ENCODE measurements around the gene COL19A1.

Gene COL19A1

DNA sequence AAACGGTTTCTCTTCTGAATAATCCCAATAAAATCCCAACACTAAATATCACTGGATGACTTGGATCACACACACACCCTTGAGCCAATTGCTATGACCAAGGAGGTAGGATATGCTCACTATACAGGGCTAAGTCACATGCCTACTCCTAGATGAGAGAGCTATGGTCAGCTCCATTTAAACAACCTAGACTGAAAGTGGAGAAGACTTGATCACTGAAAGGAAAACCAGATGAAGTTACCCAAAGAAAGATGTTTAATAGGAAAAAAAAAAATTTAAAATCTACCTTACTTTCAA is 18.9 kb upstream of the COL19A1 start:
- TF ChIP-seq CEBPB (IDR thresholded peaks at IDR 0.05) (no peak), EGR1 (IDR thresholded peaks at IDR 0.05) (no peak), CREB1 (IDR thresholded peaks at IDR 0.05; ENCODE audit: low read depth) (no peak), ZBTB7A (IDR thresholded peaks at IDR 0.05; ENCODE audit: low read depth) (no peak), TEAD4 (IDR thresholded peaks at IDR 0.05) (no peak), TAF1 (IDR thresholded peaks at IDR 0.05; ENCODE audit: low read depth) (no peak), RAD21 (IDR thresholded peaks at IDR 0.05; ENCODE audit: low read depth) (no peak), EP300 (IDR thresholded peaks at IDR 0.05; ENCODE audit: borderline replicate concordance) (no peak), FOXM1 (IDR thresholded peaks at IDR 0.05; ENCODE audit: borderline replicate concordance, low read depth) (no peak), YY1 (IDR thresholded peaks at IDR 0.05; ENCODE audit: low read depth) (no peak), TCF12 (IDR thresholded peaks at IDR 0.05; ENCODE audit: low read depth) (no peak), NFIC (IDR thresholded peaks at IDR 0.05) (no peak)
- TF ChIP-seq, protein P1, sequence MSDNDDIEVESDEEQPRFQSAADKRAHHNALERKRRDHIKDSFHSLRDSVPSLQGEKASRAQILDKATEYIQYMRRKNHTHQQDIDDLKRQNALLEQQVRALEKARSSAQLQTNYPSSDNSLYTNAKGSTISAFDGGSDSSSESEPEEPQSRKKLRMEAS (IDR thresholded peaks at IDR 0.05), result no peak
- TF ChIP-seq, protein P2, sequence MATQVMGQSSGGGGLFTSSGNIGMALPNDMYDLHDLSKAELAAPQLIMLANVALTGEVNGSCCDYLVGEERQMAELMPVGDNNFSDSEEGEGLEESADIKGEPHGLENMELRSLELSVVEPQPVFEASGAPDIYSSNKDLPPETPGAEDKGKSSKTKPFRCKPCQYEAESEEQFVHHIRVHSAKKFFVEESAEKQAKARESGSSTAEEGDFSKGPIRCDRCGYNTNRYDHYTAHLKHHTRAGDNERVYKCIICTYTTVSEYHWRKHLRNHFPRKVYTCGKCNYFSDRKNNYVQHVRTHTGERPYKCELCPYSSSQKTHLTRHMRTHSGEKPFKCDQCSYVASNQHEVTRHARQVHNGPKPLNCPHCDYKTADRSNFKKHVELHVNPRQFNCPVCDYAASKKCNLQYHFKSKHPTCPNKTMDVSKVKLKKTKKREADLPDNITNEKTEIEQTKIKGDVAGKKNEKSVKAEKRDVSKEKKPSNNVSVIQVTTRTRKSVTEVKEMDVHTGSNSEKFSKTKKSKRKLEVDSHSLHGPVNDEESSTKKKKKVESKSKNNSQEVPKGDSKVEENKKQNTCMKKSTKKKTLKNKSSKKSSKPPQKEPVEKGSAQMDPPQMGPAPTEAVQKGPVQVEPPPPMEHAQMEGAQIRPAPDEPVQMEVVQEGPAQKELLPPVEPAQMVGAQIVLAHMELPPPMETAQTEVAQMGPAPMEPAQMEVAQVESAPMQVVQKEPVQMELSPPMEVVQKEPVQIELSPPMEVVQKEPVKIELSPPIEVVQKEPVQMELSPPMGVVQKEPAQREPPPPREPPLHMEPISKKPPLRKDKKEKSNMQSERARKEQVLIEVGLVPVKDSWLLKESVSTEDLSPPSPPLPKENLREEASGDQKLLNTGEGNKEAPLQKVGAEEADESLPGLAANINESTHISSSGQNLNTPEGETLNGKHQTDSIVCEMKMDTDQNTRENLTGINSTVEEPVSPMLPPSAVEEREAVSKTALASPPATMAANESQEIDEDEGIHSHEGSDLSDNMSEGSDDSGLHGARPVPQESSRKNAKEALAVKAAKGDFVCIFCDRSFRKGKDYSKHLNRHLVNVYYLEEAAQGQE (IDR thresholded peaks at IDR 0.05; ENCODE audit: low read depth), result no peak
- TF ChIP-seq, protein P3, sequence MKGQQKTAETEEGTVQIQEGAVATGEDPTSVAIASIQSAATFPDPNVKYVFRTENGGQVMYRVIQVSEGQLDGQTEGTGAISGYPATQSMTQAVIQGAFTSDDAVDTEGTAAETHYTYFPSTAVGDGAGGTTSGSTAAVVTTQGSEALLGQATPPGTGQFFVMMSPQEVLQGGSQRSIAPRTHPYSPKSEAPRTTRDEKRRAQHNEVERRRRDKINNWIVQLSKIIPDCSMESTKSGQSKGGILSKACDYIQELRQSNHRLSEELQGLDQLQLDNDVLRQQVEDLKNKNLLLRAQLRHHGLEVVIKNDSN (IDR thresholded peaks at IDR 0.05), result no peak

DNA sequence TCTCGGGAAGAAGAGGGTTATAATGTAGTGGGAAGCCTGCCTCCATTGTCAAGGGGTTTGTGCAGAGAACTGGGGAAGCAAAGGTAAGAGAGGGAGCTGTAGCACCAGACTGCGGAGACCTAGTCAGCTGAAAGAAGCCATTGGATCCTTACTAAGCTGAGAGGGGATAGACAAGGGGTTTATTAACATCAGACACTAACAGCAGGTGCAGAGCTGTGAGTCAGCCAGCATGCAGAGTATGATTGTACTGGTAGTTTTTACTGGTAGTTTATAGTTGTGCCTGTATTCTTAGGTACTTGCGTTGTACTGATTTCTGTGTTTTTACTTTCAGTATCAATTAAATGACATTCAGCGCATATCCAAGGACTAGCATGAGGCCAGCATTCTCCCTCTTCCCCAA is 17.8 kb upstream of the COL19A1 start:
- TF ChIP-seq TCF12 (IDR thresholded peaks at IDR 0.05; ENCODE audit: low read depth), result no peak
- TF ChIP-seq, protein P2 (IDR thresholded peaks at IDR 0.05; ENCODE audit: low read depth), result no peak
- no peak for TF ChIP-seq YY1 (IDR thresholded peaks at IDR 0.05; ENCODE audit: low read depth)
- TF ChIP-seq TEAD4 (IDR thresholded peaks at IDR 0.05), result no peak
- TF ChIP-seq, protein P1 (IDR thresholded peaks at IDR 0.05), result no peak

DNA sequence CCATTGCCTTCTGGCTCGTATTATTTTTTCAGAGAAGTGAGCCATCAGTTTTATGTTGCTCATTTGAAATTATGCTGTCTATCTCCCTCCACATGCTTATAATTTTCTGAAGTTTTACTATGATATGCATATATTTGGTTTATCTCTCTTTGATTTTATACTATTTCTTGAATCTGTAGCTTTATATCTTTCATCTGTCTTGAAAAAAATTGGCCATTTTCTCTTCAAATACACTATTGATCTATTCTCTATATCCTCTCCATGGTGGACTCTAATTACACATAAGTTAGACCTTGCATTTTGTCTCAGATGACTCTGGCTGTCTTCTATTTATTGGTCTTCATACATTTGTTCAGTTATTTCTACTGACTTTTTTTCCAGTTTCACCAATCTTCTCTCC is 13.7 kb upstream of the COL19A1 start:
- no peak for TF ChIP-seq TCF12 (IDR thresholded peaks at IDR 0.05; ENCODE audit: low read depth)
- no peak for TF ChIP-seq EP300 (IDR thresholded peaks at IDR 0.05; ENCODE audit: borderline replicate concordance)
- TF ChIP-seq, protein P1 (IDR thresholded peaks at IDR 0.05), result no peak
- TF ChIP-seq TAF1 (IDR thresholded peaks at IDR 0.05; ENCODE audit: low read depth), result no peak

DNA sequence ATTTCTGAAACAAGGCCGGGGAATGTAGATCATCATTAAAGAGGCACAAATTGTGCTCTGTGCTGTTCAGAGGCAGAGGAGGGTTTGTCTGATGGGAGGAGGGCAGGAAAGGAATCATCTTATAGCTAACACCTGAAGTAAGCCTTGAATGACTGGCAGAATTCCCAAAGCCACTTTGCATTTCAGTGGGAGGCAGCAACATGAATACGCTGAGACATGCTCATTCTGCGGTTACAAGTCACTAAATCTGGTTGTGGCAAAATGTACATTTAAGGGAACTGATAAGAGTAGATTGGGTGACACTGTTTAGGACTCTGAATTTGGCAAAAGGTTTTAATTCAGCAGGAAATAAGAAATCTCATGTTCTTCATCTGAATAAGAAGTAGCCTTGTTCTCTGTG is 4.4 kb upstream of the COL19A1 start:
- TF ChIP-seq EGR1 (IDR thresholded peaks at IDR 0.05) (no peak), ZBTB7A (IDR thresholded peaks at IDR 0.05; ENCODE audit: low read depth) (no peak), RAD21 (IDR thresholded peaks at IDR 0.05; ENCODE audit: low read depth) (no peak), EP300 (IDR thresholded peaks at IDR 0.05; ENCODE audit: borderline replicate concordance) (no peak)
- TF ChIP-seq, protein P3 (IDR thresholded peaks at IDR 0.05), result no peak
- TF ChIP-seq, protein P1 (IDR thresholded peaks at IDR 0.05), result no peak
- TF ChIP-seq, protein P2 (IDR thresholded peaks at IDR 0.05; ENCODE audit: low read depth), result no peak

DNA sequence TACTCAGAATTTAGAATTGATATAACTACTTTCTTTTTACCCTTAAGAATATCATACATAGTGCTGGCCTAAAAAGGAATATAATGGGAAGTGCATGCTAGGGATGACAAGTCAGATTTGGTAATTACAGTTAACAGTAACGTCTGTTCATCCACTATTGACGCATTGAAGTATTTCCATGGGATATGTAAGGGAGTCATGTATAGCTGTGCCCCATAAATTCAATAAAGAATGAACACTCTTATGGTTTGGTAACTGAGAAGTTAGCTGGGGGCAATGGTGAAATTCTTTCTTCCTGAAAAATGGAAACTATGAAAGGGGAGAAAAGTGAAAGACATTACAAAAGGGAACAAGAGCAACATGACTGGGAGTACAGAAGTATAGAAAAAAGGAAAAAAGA is 2.6 kb upstream of the COL19A1 start:
- no peak for TF ChIP-seq RAD21 (IDR thresholded peaks at IDR 0.05; ENCODE audit: low read depth)
- TF ChIP-seq TAF1 (IDR thresholded peaks at IDR 0.05; ENCODE audit: low read depth), result no peak
- TF ChIP-seq EGR1 (IDR thresholded peaks at IDR 0.05), result no peak
- TF ChIP-seq, protein P2 (IDR thresholded peaks at IDR 0.05; ENCODE audit: low read depth), result no peak
- TF ChIP-seq, protein P1 (IDR thresholded peaks at IDR 0.05), result no peak
- TF ChIP-seq ZBTB7A (IDR thresholded peaks at IDR 0.05; ENCODE audit: low read depth), result no peak
- TF ChIP-seq TCF12 (IDR thresholded peaks at IDR 0.05; ENCODE audit: low read depth), result no peak
- no peak for TF ChIP-seq EP300 (IDR thresholded peaks at IDR 0.05; ENCODE audit: borderline replicate concordance)
- TF ChIP-seq, protein P3 (IDR thresholded peaks at IDR 0.05), result no peak
- TF ChIP-seq CEBPB (IDR thresholded peaks at IDR 0.05), result no peak
- TF ChIP-seq CREB1 (IDR thresholded peaks at IDR 0.05; ENCODE audit: low read depth), result no peak
- no peak for TF ChIP-seq NFIC (IDR thresholded peaks at IDR 0.05)
- TF ChIP-seq YY1 (IDR thresholded peaks at IDR 0.05; ENCODE audit: low read depth), result no peak

Data from Ishikawa (cell line).